Epidermal melanocyte (primary cell): ENCODE data around the gene DLEC1.
"Not testable (repeated sequence)": the region's sequence is repeated elsewhere in the genome, so short reads cannot be mapped to it uniquely, and the experiment has no call there.

Experiments used
- DNase-seq: peaks from one replicate; pipeline ENCODE4 v3.0.0; 2011; ENCODE audit warnings: low spot score; ENCODE audit not compliant: insufficient read length

Gene DLEC1

GRCh38 chr3:38152609-38153008 is 113.6 kb downstream of the DLEC1 start:
- no peak for DNase-seq

DNA sequence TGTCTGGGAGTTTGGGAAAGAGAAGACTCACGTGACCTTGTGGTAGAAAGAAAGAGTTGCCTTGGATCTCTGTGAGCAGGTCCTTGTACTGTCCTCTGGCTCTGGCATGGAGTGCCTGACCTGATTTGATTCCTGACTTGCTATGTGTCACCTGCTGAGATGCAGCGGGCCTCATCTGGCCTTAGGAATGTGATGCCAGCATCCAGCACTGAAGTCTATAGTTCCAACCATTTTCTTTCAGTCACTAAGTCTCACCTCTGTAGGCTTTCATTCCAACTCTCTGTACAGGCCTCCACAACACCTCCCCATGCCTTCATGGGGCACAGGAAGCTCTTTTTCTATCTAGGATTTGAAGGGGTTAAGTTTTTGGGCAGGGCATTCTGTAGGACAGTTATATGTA is 114.2 kb downstream of the DLEC1 start:
- no peak for DNase-seq

GRCh38 chr3:38154033-38154494 is 115.1 kb downstream of the DLEC1 start:
- no peak for DNase-seq

- DNase-seq: no peak
Observed at GRCh38 chr3:38154625-38155255, 115.7 kb downstream of the DLEC1 start.

DNA sequence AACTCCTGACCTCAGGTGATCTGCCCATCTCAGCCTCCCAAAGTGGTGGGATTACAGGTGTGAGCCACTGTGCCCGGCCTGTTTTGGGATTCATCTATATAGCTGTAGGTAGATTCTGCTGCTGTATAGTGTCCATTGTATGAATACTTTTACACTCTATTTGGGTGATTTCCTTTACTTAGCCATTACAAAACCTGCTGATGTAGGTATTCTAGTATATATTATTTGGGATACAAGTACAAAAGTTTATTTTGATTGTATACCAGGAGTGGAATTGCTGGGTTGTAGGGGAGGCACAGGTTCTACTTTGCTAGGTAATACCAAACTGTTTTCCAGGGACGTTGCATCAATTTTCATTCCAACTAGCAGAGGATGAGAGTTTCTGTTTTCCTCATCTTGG is 116.8 kb downstream of the DLEC1 start:
- DNase-seq: no peak

- no peak for DNase-seq
Observed at GRCh38 chr3:38157117-38157516, 118.1 kb downstream of the DLEC1 start.

- DNase-seq: no peak
Observed at GRCh38 chr3:38157595-38157994, 118.6 kb downstream of the DLEC1 start.

- no peak for DNase-seq
Observed at GRCh38 chr3:38158472-38158871, 119.5 kb downstream of the DLEC1 start.

DNA sequence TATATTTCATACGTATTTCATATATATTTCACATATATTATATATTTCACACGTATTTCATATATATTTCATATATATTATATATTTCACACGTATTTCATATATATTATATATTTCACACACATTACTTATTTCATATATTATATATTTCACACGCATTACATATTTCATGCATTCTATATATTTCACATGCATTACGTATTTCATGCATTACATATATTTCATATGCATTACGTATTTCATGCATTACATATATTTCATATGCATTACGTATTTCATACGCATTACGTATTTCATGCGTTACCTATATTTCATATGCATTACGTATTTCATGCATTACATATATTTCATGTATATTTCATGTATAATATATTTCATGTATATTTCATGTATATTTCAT is 121.7 kb downstream of the DLEC1 start:
- not testable (repeated sequence) for DNase-seq

GRCh38 chr3:38163117-38163840 is 124.3 kb downstream of the DLEC1 start:
- DNase-seq: no peak

DNA sequence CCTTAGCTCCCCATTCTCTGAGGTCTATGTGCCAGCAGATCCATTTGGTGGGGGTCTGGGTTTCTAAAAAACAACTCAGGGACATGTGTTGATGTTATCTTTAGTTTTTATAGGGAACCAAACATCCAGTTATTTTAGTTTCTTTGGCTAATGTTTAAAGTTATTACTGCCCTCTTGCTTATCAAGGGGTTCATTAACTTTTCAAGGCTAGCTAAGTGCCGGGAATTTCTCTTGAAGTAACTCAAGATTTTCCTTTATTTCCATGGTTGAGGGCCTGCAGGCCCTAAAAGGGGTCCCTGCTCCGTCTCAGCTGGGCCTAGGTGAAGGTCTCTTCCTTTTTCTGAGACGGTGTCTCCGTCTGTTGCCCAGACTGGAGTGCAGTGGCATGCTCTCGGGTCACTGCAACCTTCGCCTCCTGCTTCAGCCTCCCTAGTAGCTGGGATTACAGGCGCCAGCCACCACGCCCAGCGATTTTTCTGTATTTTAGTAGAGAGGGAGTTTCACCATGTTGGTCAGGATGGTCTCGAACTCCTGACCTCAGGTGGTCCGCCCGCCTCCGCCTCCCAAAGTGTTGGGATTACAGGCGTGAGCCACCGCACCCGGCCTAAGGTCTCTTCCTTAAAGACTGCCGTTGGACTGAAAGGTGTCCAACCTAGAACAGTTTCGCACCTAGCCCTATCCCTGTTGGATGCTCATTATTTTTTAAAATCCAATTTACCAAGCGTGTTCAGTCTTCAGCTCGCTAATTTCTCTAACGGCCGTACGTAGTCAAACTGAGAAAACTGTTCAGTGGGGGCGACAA is 125.0 kb downstream of the DLEC1 start:
- DNase-seq: no peak

- DNase-seq: no peak
Observed at GRCh38 chr3:38164643-38164951, 125.6 kb downstream of the DLEC1 start.

GRCh38 chr3:38164952-38165721 is 126.1 kb downstream of the DLEC1 start, which contains the start of gene OXSR1:
OXSR1 (plus strand) TSS chr3:38165537; CDS start chr3:38165877, 340 bp downstream.
- peak; percentile 95 for DNase-seq

GRCh38 chr3:38165722-38166387 is 126.8 kb downstream of the DLEC1 start:
- DNase-seq: no peak

- DNase-seq: no peak
Observed at GRCh38 chr3:38167591-38167990, 128.6 kb downstream of the DLEC1 start.

DNA sequence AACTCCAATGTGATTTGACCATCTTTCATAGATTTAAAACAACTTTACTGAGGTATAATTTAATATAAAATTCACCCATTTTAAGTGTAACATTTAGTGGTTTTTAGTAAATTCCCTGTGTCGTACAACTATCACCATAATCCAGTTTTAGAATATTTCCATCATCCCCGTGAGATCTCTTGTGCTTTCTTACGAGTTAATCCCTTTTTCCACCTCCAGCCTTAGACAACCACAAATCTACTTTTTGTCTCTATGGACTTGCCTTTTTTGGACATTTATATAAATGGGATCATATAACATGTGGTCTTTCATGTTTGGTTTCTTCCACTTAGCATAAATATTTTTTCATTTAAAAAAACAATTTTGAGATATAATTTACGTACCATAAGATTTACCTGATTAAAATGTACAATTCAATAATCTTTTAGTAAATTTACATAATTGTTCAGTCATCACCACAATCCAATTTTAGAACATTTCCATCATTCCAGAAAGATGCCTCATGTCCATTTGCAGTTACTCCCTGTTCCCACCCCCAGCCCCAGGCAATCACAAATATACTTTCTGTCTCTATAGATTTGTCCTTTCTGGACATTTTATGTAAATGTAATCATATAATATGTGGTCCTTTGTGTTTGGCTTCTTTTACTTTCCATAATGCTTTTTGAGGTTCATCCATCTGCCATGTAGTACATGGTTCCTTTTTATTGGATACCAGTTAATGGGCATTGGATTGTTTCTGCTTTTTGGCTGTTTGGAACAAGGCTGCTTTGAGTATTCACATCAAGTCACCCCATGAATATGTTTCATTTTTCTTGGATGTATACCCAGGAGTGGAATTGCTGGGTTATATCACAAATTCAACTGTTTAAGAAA is 129.4 kb downstream of the DLEC1 start:
- no peak for DNase-seq

- no peak for DNase-seq
Observed at GRCh38 chr3:38169027-38169317, 130.0 kb downstream of the DLEC1 start.

- no peak for DNase-seq
Observed at GRCh38 chr3:38170722-38171121, 131.7 kb downstream of the DLEC1 start.

GRCh38 chr3:38171622-38172021 is 132.6 kb downstream of the DLEC1 start:
- DNase-seq: no peak
